Osteocyte (in vitro differentiated cells): ENCODE results near the gene IBA57. TPM values are rescaled to one million over a fixed set of nuclear protein-coding genes. Genes with fewer than 3 reads are reported as not detected.
"Not testable (repeated sequence)": the region's sequence is repeated elsewhere in the genome, so short reads cannot be mapped to it uniquely, and the experiment has no call there.

Experiments
- DNase-seq: peaks from one replicate; pipeline ENCODE4 v3.0.0; 2021; ENCODE audit warnings: mixed read lengths; ENCODE audit not compliant: unreplicated experiment; ENCODE audit errors: extremely low spot score
- H3K27ac Mint-ChIP-seq: one replicate; pipeline ENCODE4 v1.8.0; 2021; ENCODE audit warnings: mild to moderate bottlenecking, mixed read lengths; ENCODE audit not compliant: unreplicated experiment
- H3K27me3 Mint-ChIP-seq: one replicate; pipeline ENCODE4 v1.8.0; 2021; ENCODE audit warnings: mixed read lengths; ENCODE audit not compliant: unreplicated experiment
- H3K36me3 Mint-ChIP-seq: one replicate; pipeline ENCODE4 v1.8.0; 2021; ENCODE audit warnings: mixed read lengths; ENCODE audit not compliant: unreplicated experiment
- H3K4me1 Mint-ChIP-seq: one replicate; pipeline ENCODE4 v1.8.0; 2021; ENCODE audit warnings: mixed read lengths; ENCODE audit not compliant: unreplicated experiment
- H3K4me3 Mint-ChIP-seq: one replicate; pipeline ENCODE4 v1.8.0; 2021; ENCODE audit warnings: mild to moderate bottlenecking, moderate library complexity, mixed read lengths; ENCODE audit not compliant: unreplicated experiment
- H3K9me3 Mint-ChIP-seq: one replicate; pipeline ENCODE4 v1.8.0; 2021; ENCODE audit warnings: mixed read lengths; ENCODE audit not compliant: unreplicated experiment
- CTCF ChIP-seq: fragments of 200-600 bp; sonication (generic); IDR thresholded peaks from 2 replicates; pipeline ENCODE4 v1.5.0; 2021; ENCODE audit warnings: antibody characterized with exemption, mild to moderate bottlenecking, moderate library complexity
- total RNA-seq: library from RNA; stranded (reverse); gene quantifications from 2 replicates; pipeline ENCODE4 v1.2.1, GENCODE V29; 2021

IBA57 gene
- total RNA-seq, 1 donor from 2014 or later: 8.1 TPM

GRCh38 chr1:228226956-228227791 lies 61.6 kb downstream of the IBA57 start:
- DNase-seq: no peak
- Mint-ChIP-seq H3K9me3 (no peaks in the 10 kb centered on the region), H3K36me3 (peaks cover 21% of the 10 kb centered on the region), H3K27me3 (no peaks in the 10 kb centered on the region), H3K27ac (no peak overlapping the region), H3K4me1 (no peaks in the 10 kb centered on the region), H3K4me3 (no peak overlapping the region)
- TF ChIP-seq CTCF: no peak

- not testable (repeated sequence) for DNase-seq
Observed at GRCh38 chr1:228228147-228228546, 62.5 kb downstream of the IBA57 start.

GRCh38 chr1:228228601-228229074 lies 63.0 kb downstream of the IBA57 start:
- Mint-ChIP-seq H3K36me3 (peaks cover 32% of the 10 kb centered on the region), H3K27ac (no peak overlapping the region), H3K4me3 (no peak overlapping the region), H3K27me3 (no peaks in the 10 kb centered on the region), H3K4me1 (no peaks in the 10 kb centered on the region), H3K9me3 (peaks cover 10% of the 10 kb centered on the region)
- no peak for TF ChIP-seq CTCF
- no peak for DNase-seq

More at GRCh38 chr1:228228147-228228546, 62.5 kb downstream of the IBA57 start:
- not testable (repeated sequence) for H3K9me3 Mint-ChIP-seq, H3K27me3 Mint-ChIP-seq, H3K4me3 Mint-ChIP-seq, H3K4me1 Mint-ChIP-seq, H3K27ac Mint-ChIP-seq
- peaks cover 27% of the 10 kb centered on the region for H3K36me3 Mint-ChIP-seq

- Mint-ChIP-seq H3K27ac (no peak overlapping the region), H3K4me3 (no peak overlapping the region), H3K4me1 (no peaks in the 10 kb centered on the region), H3K9me3 (peaks cover 22% of the 10 kb centered on the region), H3K27me3 (no peaks in the 10 kb centered on the region), H3K36me3 (peaks cover 31% of the 10 kb centered on the region)
- TF ChIP-seq CTCF: no peak
- no peak for DNase-seq
Observed at GRCh38 chr1:228231189-228231588, 65.6 kb downstream of the IBA57 start.

Other genes with a start within 250 kb of the IBA57 start
- 4.8 and 4.9 TPM in 2 replicates for gene WNT9A, start 217.9 kb upstream of the IBA57 start, total RNA-seq
- not detected in 2 replicates for gene WNT3A, start 158.8 kb upstream of the IBA57 start, total RNA-seq
- 305 and 306 TPM in 2 replicates for gene ARF1, start 83.1 kb upstream of the IBA57 start, total RNA-seq
- gene C1orf35, start 62.5 kb upstream of the IBA57 start, total RNA-seq: 13.0 and 13.6 TPM in 2 replicates
- gene MRPL55, start 56.5 kb upstream of the IBA57 start, total RNA-seq: 46.1 and 47.4 TPM in 2 replicates
- gene GUK1, start 25.5 kb upstream of the IBA57 start, total RNA-seq: 150 and 166 TPM in 2 replicates
- 1.6 TPM in 2 replicates for gene GJC2, start 15.9 kb upstream of the IBA57 start, total RNA-seq
- gene OBSCN, start 42.2 kb downstream of the IBA57 start, total RNA-seq: 15.2 and 16.1 TPM in 2 replicates
- 22.0 and 25.2 TPM in 2 replicates for gene TRIM11, start 241.0 kb downstream of the IBA57 start, total RNA-seq